Endodermal cell (in vitro differentiated cells): ENCODE measurements around the gene DLEU7. TPM values are rescaled to one million over a fixed set of nuclear protein-coding genes. Genes with fewer than 3 reads are reported as not detected.
A peak's percentile ranks its signal among the peaks of the same experiment; 100 is the strongest.

Experiments
- DNase-seq: peaks from one replicate; pipeline ENCODE4 v3.0.0-alpha.2; 2017
- H3K27ac ChIP-seq: 2 replicates; pipeline ENCODE4 v1.5.1; 2013; ENCODE audit warnings: mild to moderate bottlenecking, low read depth, low read length, moderate library complexity
- H3K27me3 ChIP-seq: 2 replicates; pipeline ENCODE4 v1.6.1; 2013; ENCODE audit warnings: mild to moderate bottlenecking, low read length, moderate library complexity; ENCODE audit not compliant: insufficient read depth, control insufficient read depth, poor library complexity, severe bottlenecking
- H3K36me3 ChIP-seq: 2 replicates; pipeline ENCODE4 v1.7.0; 2013; ENCODE audit warnings: mild to moderate bottlenecking, low read length, moderate library complexity; ENCODE audit not compliant: control insufficient read depth, insufficient read depth
- H3K4me1 ChIP-seq: one replicate; pipeline ENCODE4 v1.7.0; 2013; ENCODE audit warnings: low read length; ENCODE audit not compliant: control insufficient read depth, insufficient read depth
- H3K4me3 ChIP-seq: 2 replicates; pipeline ENCODE4 v1.5.1; 2013; ENCODE audit warnings: mild to moderate bottlenecking, low read length, moderate library complexity
- H3K9ac ChIP-seq: 2 replicates; pipeline ENCODE4 v1.6.1; 2013; ENCODE audit warnings: mild to moderate bottlenecking, low read length, moderate library complexity; ENCODE audit not compliant: poor library complexity, severe bottlenecking; ENCODE audit errors: extremely low read depth
- H3K9me3 ChIP-seq: 2 replicates; pipeline ENCODE4 v1.6.1; 2013; ENCODE audit warnings: mild to moderate bottlenecking, low read length, moderate library complexity; ENCODE audit not compliant: control insufficient read depth
- H3K27ac Mint-ChIP-seq: 2 replicates; pipeline ENCODE4 v1.8.0; 2020; ENCODE audit warnings: mixed read lengths
- H3K27me3 Mint-ChIP-seq: 2 replicates; pipeline ENCODE4 v1.8.0; 2021; ENCODE audit warnings: mild to moderate bottlenecking, mixed read lengths; ENCODE audit not compliant: insufficient read depth
- H3K36me3 Mint-ChIP-seq: 2 replicates; pipeline ENCODE4 v1.8.0; 2020; ENCODE audit warnings: low read depth, mixed read lengths
- H3K4me1 Mint-ChIP-seq: 2 replicates; pipeline ENCODE4 v1.8.0; 2020; ENCODE audit warnings: mixed read lengths
- H3K4me3 Mint-ChIP-seq: 2 replicates; pipeline ENCODE4 v1.8.0; 2020; ENCODE audit warnings: mild to moderate bottlenecking, moderate library complexity, mixed read lengths
- H3K9me3 Mint-ChIP-seq: 2 replicates; pipeline ENCODE4 v1.8.0; 2020; ENCODE audit warnings: mild to moderate bottlenecking, mixed read lengths
- CTCF ChIP-seq: fragments of 200-600 bp; sonication (generic); conservative IDR thresholded peaks from 2 replicates; pipeline ENCODE4 v1.5.0; 2021; ENCODE audit warnings: antibody characterized with exemption, mild to moderate bottlenecking
- WGBS, 2 experiments: methylation state at CpG; one replicate each; pipeline versions ENCODE4 v1.1.5 to v1.1.7; 2013; ENCODE audit warnings: missing lambda C conversion rate in 2 of 2, mixed read lengths in 1 of 2; ENCODE audit not compliant: insufficient coverage in 1 of 2, insufficient read length in 1 of 2; 5-methylcytosine and 5-hydroxymethylcytosine counted together
- total RNA-seq, 2 donors: library from RNA; stranded (reverse); fragmentation: NEBNext Ultra II Directional in 1 of 2; extraction: Animal tissue kit (Norgen Biotek cat#: 25700) in 1 of 2; gene quantifications; 2 replicates in 1 of 2; 3 replicates in 1 of 2; pipeline ENCODE4 v1.2.1, GENCODE V29; 2021

The DLEU7 gene
- total RNA-seq, 2 donors from 2014 or later: not detected

- peaks cover 43% of the 10 kb centered on the region for H3K27me3 ChIP-seq
- no peaks in the 10 kb centered on the region for H3K9me3 ChIP-seq
- H3K9me3 Mint-ChIP-seq: no peaks in the 10 kb centered on the region
These were observed 3.5 kb upstream of the DLEU7 start for GRCh38 chr13:50846861-50847475.

DNA sequence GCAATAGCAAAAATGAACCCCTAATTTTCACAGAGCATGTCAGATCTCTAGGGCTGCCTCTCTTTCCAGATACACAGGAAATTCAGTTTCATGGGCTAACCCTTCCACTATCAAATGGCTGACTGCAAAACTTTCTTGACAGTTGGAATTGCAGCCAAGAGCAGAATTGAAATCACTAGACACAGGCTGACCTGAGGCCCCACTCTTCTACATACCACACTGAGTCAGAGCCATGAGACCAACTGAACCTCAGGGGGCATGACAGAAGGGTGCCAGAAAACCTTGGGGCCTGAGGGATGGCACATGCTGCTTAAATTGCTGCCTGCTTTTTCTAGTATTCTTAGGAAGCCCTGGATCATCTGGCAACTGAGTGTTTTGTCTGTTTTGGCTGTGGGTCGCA is 1.7 kb upstream of the DLEU7 start:
- 91 to 100% methylated on average over 1 of the region's 1 CpG for WGBS, 2 experiments

More at GRCh38 chr13:50846861-50847475, 3.5 kb upstream of the DLEU7 start:
- Histone ChIP-seq H3K27ac (no peak overlapping the region), H3K4me3 (no peak overlapping the region), H3K4me1 (peaks cover 2% of the 10 kb centered on the region), H3K9ac (no peak overlapping the region), H3K36me3 (no peaks in the 10 kb centered on the region)
- Mint-ChIP-seq H3K27me3 (peaks cover 49% of the 10 kb centered on the region), H3K27ac (no peak overlapping the region), H3K36me3 (no peaks in the 10 kb centered on the region), H3K4me3 (no peak overlapping the region), H3K4me1 (peaks cover 4% of the 10 kb centered on the region)
- TF ChIP-seq CTCF: no peak
- no peak for DNase-seq
- WGBS, 2 experiments: 84% methylated on average over 5 of the region's 5 CpGs

DNA sequence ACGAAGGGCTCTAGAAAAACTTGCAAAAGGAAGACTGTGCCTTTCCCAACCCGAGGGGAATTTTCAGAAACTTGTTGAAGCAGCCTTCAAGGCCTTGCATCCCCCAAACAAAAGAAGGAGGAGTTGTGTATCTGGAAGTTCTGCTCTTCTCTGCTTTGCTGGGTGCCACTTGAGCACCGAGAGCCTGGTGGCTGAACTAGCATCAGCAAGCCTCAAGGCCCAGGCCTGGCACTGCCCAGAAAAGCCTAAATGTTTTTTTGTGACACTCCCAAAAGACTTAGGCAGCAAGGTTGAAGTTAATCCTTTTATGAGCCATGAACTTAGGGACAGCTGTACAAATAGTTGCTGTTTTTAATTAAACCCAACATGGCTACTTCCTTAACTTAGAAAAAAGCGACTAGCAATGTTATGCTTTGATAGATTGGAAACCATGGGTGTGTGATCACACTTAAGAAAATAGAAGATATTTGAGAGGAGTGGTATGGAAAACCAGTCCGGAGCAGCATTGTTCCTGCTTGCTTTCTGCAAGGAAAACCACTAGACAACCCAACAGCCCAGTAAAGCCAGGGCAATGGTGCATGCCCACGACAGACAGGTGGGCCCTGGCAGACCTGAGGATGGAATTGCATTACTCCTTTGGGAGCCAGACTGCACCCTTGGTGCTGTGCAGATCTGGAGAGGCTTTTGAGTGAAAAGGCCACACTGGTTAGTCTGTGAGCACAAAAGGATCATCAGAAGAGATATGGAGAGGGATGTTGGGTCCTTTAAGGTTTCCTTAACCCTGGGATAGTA is 788 bp upstream of the DLEU7 start:
- peak overlapping the region; percentile 54 for H3K4me3 Mint-ChIP-seq
- Histone ChIP-seq H3K36me3 (no peaks in the 10 kb centered on the region), H3K27me3 (peaks cover 60% of the 10 kb centered on the region), H3K4me3 (peak overlapping the region; percentile 59), H3K9ac (no peak overlapping the region), H3K4me1 (peaks cover 2% of the 10 kb centered on the region), H3K9me3 (no peaks in the 10 kb centered on the region), H3K27ac (no peak overlapping the region)
- H3K4me1 Mint-ChIP-seq: peaks cover 4% of the 10 kb centered on the region
- no peak for TF ChIP-seq CTCF
- 64 to 80% methylated on average over 3 to 6 of the region's 6 CpGs for WGBS, 2 experiments
- H3K9me3 Mint-ChIP-seq: no peaks in the 10 kb centered on the region
- no peak overlapping the region for H3K27ac Mint-ChIP-seq
- DNase-seq: no peak
- H3K36me3 Mint-ChIP-seq: no peaks in the 10 kb centered on the region
- peaks cover 71% of the 10 kb centered on the region for H3K27me3 Mint-ChIP-seq

More for the DNA sequence above, 1.7 kb upstream of the DLEU7 start:
- Histone ChIP-seq H3K4me1 (peaks cover 2% of the 10 kb centered on the region), H3K9ac (no peak overlapping the region), H3K27me3 (peaks cover 60% of the 10 kb centered on the region), H3K36me3 (no peaks in the 10 kb centered on the region), H3K9me3 (no peaks in the 10 kb centered on the region), H3K27ac (no peak overlapping the region), H3K4me3 (no peak overlapping the region)
- Mint-ChIP-seq H3K4me1 (peaks cover 4% of the 10 kb centered on the region), H3K27ac (no peak overlapping the region), H3K4me3 (no peak overlapping the region), H3K36me3 (no peaks in the 10 kb centered on the region), H3K27me3 (peaks cover 67% of the 10 kb centered on the region), H3K9me3 (no peaks in the 10 kb centered on the region)
- no peak for DNase-seq
- no peak for TF ChIP-seq CTCF
